Keratinocyte (primary cell): Measurements from ENCODE around the gene OLFML3. TPM values are rescaled to one million over a fixed set of nuclear protein-coding genes. Genes with fewer than 3 reads are reported as not detected.

Source experiments
- DNase-seq: peaks from one replicate; pipeline ENCODE4 v3.0.0-alpha.2; 2011; ENCODE audit warnings: low read depth, missing footprints, low spot score
- FAIRE-seq: peaks from 2 replicates; lab custom pipeline; 2011; peaks lifted over from hg19 to GRCh38; lab: Jason Lieb, UNC
- H2AFZ ChIP-seq: 2 replicates; pipeline ENCODE4 v1.6.0; 2012; ENCODE audit warnings: low read length, control low read depth, inconsistent platforms; ENCODE audit not compliant: control insufficient read depth
- H3K27ac ChIP-seq: 2 replicates; pipeline ENCODE4 v1.5.1; 2011; ENCODE audit warnings: low read length; ENCODE audit not compliant: control insufficient read depth, insufficient read depth
- H3K27me3 ChIP-seq: 3 replicates; pipeline ENCODE4 v1.6.0; 2011; ENCODE audit warnings: low read length; ENCODE audit not compliant: control insufficient read depth, insufficient read depth; ENCODE audit errors: extremely low read depth
- H3K36me3 ChIP-seq, 2 experiments: 2 replicates in 1 of 2; 3 replicates in 1 of 2; pipeline ENCODE4 v1.5.1; 2011; ENCODE audit warnings: low read length in 2 of 2, mild to moderate bottlenecking in 1 of 2; ENCODE audit not compliant: control insufficient read depth in 2 of 2, insufficient read depth in 2 of 2; ENCODE audit errors: extremely low read depth in 1 of 2
- H3K4me1 ChIP-seq: 3 replicates; pipeline ENCODE4 v1.5.1; 2011; ENCODE audit warnings: low read length; ENCODE audit not compliant: control insufficient read depth, insufficient read depth; ENCODE audit errors: extremely low read depth
- H3K4me2 ChIP-seq: 3 replicates; pipeline ENCODE4 v1.6.0; 2011; ENCODE audit warnings: low read depth, low read length; ENCODE audit not compliant: control insufficient read depth, insufficient read depth; ENCODE audit errors: extremely low read depth
- H3K4me3 ChIP-seq, 3 experiments: fragments of 200-600 bp in 1 of 3; sonication (generic) in 1 of 3; 2 replicates in 2 of 3; 3 replicates in 1 of 3; pipeline ENCODE4 v1.5.1; 2011 to 2016; ENCODE audit warnings: low read length in 3 of 3, mild to moderate bottlenecking in 3 of 3, control low read depth in 2 of 3, inconsistent platforms in 1 of 3, low read depth in 1 of 3, mixed read lengths in 1 of 3, mixed run types in 1 of 3, moderate library complexity in 1 of 3; ENCODE audit not compliant: control insufficient read depth in 2 of 3, insufficient read depth in 2 of 3; ENCODE audit errors: extremely low read depth in 1 of 3
- H3K79me2 ChIP-seq: 2 replicates; pipeline ENCODE4 v1.6.0; 2012; ENCODE audit warnings: low read length; ENCODE audit not compliant: control insufficient read depth, insufficient read depth
- H3K9ac ChIP-seq: 3 replicates; pipeline ENCODE4 v1.6.0; 2011; ENCODE audit warnings: low read length; ENCODE audit not compliant: control insufficient read depth, insufficient read depth; ENCODE audit errors: extremely low read depth
- H3K9me1 ChIP-seq: 3 replicates; pipeline ENCODE4 v1.6.0; 2011; ENCODE audit warnings: low read length; ENCODE audit not compliant: control insufficient read depth, insufficient read depth; ENCODE audit errors: extremely low read depth
- H3K9me3 ChIP-seq: 2 replicates; pipeline ENCODE4 v1.5.1; 2012; ENCODE audit warnings: low read depth, low read length; ENCODE audit not compliant: control insufficient read depth
- H4K20me1 ChIP-seq: 3 replicates; pipeline ENCODE4 v1.6.0; 2011; ENCODE audit warnings: low read length; ENCODE audit not compliant: control insufficient read depth, insufficient read depth; ENCODE audit errors: extremely low read depth
- CTCF ChIP-seq, 3 experiments: IDR thresholded peaks in 1 of 3; conservative IDR thresholded peaks in 1 of 3; optimal IDR thresholded peaks in 1 of 3; 2 replicates in 2 of 3; 3 replicates in 1 of 3; pipeline versions ENCODE3 to v1.5.1; 2011; ENCODE audit warnings: low read length in 3 of 3, mild to moderate bottlenecking in 3 of 3, moderate library complexity in 2 of 3, control low read depth in 1 of 3, inconsistent platforms in 1 of 3; ENCODE audit not compliant: insufficient read depth in 2 of 3; ENCODE audit errors: extremely low read depth in 1 of 3
- EZH2 ChIP-seq: IDR thresholded peaks from one replicate; pipeline ENCODE4 v1.6.1; 2012; ENCODE audit warnings: inconsistent platforms, mild to moderate bottlenecking, low read length, moderate library complexity
- dilution Hi-C: fragments of 300-500 bp; cut with MboI; formaldehyde crosslinking; loops from one replicate; pipeline ENCODE4 v1.7.0; 2020; ENCODE audit warnings: low sequenced_read_pairs; ENCODE audit not compliant: extremely low pct_ligation_motif_present
- polyA plus RNA-seq, 5 experiments: library from polyadenylated mRNA; depleted of rRNA in 3 of 5; stranded (reverse) in 3 of 5; stranded (forward) in 1 of 5; unstranded in 1 of 5; fragments of >200 nt; gene quantifications; 1 replicate in 1 of 5; 2 replicates in 3 of 5; 3 replicates in 1 of 5; pipeline versions ENCODE4 v1.2.1 to v1.2.3, GENCODE V29; 2011 to 2012; ENCODE audit warnings: missing spikeins in 2 of 5, low read depth in 1 of 5, low replicate concordance in 1 of 5

The OLFML3 gene
- polyA plus RNA-seq, 1 donor (not counting 4 experiments of a cell fraction or from before 2014, with no cell fraction given): 4.4 TPM

DNA sequence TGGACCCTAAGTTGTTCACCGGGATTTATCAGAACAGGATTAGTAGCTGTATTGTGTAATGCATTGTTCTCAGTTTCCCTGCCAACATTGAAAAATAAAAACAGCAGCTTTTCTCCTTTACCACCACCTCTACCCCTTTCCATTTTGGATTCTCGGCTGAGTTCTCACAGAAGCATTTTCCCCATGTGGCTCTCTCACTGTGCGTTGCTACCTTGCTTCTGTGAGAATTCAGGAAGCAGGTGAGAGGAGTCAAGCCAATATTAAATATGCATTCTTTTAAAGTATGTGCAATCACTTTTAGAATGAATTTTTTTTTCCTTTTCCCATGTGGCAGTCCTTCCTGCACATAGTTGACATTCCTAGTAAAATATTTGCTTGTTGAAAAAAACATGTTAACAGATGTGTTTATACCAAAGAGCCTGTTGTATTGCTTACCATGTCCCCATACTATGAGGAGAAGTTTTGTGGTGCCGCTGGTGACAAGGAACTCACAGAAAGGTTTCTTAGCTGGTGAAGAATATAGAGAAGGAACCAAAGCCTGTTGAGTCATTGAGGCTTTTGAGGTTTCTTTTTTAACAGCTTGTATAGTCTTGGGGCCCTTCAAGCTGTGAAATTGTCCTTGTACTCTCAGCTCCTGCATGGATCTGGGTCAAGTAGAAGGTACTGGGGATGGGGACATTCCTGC, 3.9 kb upstream of the OLFML3 start:
- H3K79me2 ChIP-seq: no peaks in the 10 kb centered on the region
- H3K4me1 ChIP-seq: peaks cover 9% of the 10 kb centered on the region
- no peak for TF ChIP-seq EZH2
- no peak for DNase-seq
- no peak overlapping the region for H3K4me2 ChIP-seq
- peaks cover 9 to 18% of the 10 kb centered on the region in 2 experiments for H3K36me3 ChIP-seq
- H3K27me3 ChIP-seq: no peaks in the 10 kb centered on the region
- no peak overlapping the region for H3K4me3 ChIP-seq
- H3K27ac ChIP-seq: no peak overlapping the region
- H4K20me1 ChIP-seq: peaks cover 3% of the 10 kb centered on the region
- dilution Hi-C loops: no loop called here
- no peak for FAIRE-seq
- no peaks in the 10 kb centered on the region for H3K9me3 ChIP-seq
- no peak overlapping the region for H2AFZ ChIP-seq
- H3K9ac ChIP-seq: no peak overlapping the region
- no peaks in the 10 kb centered on the region for H3K9me1 ChIP-seq

- H3K4me2 ChIP-seq: no peak overlapping the region
- H3K27ac ChIP-seq: no peak overlapping the region
- no peaks in the 10 kb centered on the region for H3K79me2 ChIP-seq
- H3K9me1 ChIP-seq: no peaks in the 10 kb centered on the region
- dilution Hi-C loops: no loop called here
- peaks cover 9% of the 10 kb centered on the region for H3K4me1 ChIP-seq
- TF ChIP-seq CTCF (optimal IDR thresholded peaks at IDR 0.05 in 1 of 3, IDR thresholded peaks at IDR 0.05 in 1 of 3, conservative IDR thresholded peaks at IDR 0.05 in 1 of 3; ENCODE audit: extremely low read depth in 1 of 3, insufficient read depth in 2 of 3, low read length in 3 of 3) (peak; percentile 18 to 41 (median 36)), EZH2 (no peak)
- peaks cover 1% of the 10 kb centered on the region for H4K20me1 ChIP-seq
- FAIRE-seq: no peak
- no peak overlapping the region for H3K4me3 ChIP-seq
- no peak overlapping the region for H3K9ac ChIP-seq
- no peak for DNase-seq
- H3K27me3 ChIP-seq: no peaks in the 10 kb centered on the region
- no peak overlapping the region for H2AFZ ChIP-seq
- peaks cover 8 to 16% of the 10 kb centered on the region in 2 experiments for H3K36me3 ChIP-seq
- no peaks in the 10 kb centered on the region for H3K9me3 ChIP-seq
Observed at GRCh38 chr1:113976609-113977278, 2.5 kb upstream of the OLFML3 start.
